Gastroesophageal sphincter (tissue), 3 donors: Measurements from ENCODE around the gene ARMC7.

Experiments
- CTCF ChIP-seq, 4 experiments: fragments of 200-600 bp in 2 of 4; fragments of 450-650 bp in 2 of 4; sonication (generic) in 1 of 4; IDR thresholded peaks; one replicate each; pipeline ENCODE4 v1.5.1; 2017 to 2019; ENCODE audit warnings: antibody characterized with exemption in 4 of 4, mild to moderate bottlenecking in 2 of 4, moderate library complexity in 2 of 4
- EP300 ChIP-seq: sonication (generic); formaldehyde crosslinking; IDR thresholded peaks from one replicate; pipeline ENCODE4 v1.6.1; 2017; ENCODE audit warnings: antibody characterized with exemption, mild to moderate bottlenecking
- POLR2A ChIP-seq, 2 donors: fragments of 450-650 bp; IDR thresholded peaks; one replicate each; pipeline ENCODE4 v1.6.1; 2017; ENCODE audit warnings: antibody characterized with exemption in 2 of 2, mild to moderate bottlenecking in 2 of 2, moderate library complexity in 1 of 2
- POLR2AphosphoS5 ChIP-seq: sonication (generic); formaldehyde crosslinking; IDR thresholded peaks from one replicate; pipeline ENCODE4 v1.6.1; 2017; ENCODE audit warnings: antibody characterized with exemption

- TF ChIP-seq CTCF (IDR thresholded peaks at IDR 0.05) (no peak), POLR2A (IDR thresholded peaks at IDR 0.05) (no peak), POLR2AphosphoS5 (no peak), EP300 (no peak)
Measured at GRCh38 chr17:75093548-75094158, 16.1 kb upstream of the ARMC7 start.
